GM18907 (cell line): ENCODE measurements around the gene PRSS23.

Experiments used
- ATAC-seq: cut with Tn5 transposase; IDR thresholded peaks from one replicate; pipeline ENCODE4 v1.9.1; 2021; ENCODE audit warnings: mild to moderate bottlenecking, moderate library complexity; ENCODE audit not compliant: unreplicated experiment

Gene PRSS23

GRCh38 chr11:86790195-86790725, 10.1 kb upstream of the PRSS23 start:
- ATAC-seq = no peak

DNA sequence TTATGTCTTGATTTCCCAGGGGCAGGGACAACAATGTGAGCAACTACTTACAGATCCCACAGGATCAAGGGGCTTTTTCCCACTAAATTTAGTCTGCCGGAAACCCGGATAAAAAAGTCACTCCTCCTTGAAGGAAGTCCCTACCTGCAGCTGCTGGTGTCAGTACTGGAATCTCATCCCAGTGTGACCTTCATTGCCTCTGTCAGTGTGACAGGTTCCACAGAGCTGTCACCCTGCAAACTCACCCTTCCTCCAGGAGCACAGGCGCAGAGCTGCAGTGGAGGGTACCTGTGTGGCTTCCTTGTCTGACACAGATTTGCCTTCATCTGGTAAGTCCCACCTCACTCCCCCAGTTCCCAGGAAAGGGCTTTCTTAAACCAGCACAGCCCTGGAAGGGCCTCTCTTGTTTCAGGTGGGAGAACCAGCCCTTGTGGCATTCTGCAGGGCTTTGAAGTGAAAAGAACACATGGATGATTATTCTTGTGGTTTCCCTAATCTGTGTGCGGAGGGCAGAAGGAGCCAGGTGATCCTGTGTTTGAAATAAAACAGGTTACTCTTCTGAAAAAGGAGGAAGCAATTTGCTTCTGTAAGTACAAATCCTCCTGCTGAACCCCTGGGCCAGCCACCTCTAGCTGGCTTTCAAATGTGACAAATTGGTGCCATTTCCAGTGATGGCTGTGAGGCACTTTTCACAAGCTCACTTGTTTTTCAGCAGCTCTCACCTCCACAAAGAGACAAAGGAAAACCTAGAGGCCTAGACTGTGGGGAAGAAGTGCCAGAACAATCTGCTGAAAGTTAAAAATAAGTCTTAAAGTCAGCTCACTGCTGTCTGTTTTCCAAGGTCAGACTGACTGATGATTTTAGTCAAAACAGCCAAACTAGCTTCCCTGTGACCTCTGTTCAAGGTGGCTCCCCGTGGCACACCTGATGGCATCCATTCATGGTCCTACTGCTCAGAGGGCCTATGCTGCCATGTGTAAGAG, 9.2 kb upstream of the PRSS23 start:
- no peak for ATAC-seq

- no peak for ATAC-seq
Measured at GRCh38 chr11:86792150-86792549, 8.2 kb upstream of the PRSS23 start.

DNA sequence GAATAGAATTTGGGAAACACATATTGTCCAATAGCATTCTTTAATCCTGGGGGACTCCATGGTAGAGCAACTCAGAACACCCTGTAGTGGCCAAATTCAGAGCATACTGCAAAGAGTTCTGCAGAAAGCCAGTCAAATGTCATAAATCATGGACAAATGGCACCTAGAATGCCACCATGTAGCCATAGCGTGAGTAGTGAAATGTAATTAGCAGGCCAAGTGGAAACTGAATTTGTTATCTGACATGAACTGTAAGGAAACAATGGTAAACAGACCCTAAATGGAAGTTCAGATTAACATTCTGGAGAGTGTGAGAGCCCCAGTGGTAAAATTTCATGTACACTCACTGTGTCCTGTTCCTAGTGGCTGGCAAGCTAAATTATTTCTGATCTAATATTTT, 7.0 kb upstream of the PRSS23 start:
- no peak for ATAC-seq

DNA sequence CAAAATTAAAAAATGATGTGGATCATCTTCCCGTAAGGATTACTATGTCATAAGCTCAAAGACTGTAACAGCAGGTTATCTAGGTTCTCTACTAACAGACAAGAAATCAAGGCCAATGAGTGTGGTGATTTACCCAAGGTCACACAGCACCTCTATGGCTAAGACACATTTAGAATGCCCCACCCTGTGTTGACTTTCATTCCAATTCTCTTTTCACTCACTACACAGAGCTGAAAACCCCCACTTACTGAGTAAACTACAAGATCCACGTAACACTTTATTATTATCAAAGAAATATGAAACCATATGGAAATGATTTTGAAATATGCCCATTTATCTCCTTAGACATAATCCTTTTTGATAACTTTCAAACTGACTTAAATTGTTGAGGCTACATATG, 4.8 kb upstream of the PRSS23 start:
- ATAC-seq = no peak

GRCh38 chr11:86795949-86796348, 4.4 kb upstream of the PRSS23 start:
- no peak for ATAC-seq

GRCh38 chr11:86797133-86797532, 3.2 kb upstream of the PRSS23 start:
- no peak for ATAC-seq

DNA sequence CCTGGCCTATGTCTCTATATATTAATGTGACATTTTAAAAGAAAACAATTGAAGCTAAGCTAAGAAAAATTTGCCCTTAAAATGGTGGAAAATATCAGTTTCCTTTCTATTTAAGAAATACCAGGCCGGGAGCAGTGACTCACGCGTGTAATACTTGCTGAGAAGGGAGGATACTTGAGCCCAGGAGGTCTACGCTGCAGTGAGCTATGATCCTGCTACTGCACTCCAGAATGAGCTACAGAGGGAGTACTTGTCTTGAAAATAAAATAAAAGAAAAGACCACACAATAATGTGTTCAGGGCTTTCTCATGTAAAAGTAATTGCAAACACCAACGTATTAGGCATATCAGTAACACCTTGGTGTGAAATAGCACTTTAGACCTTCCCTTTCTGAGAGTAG, 1.4 kb upstream of the PRSS23 start:
- no peak for ATAC-seq

- ATAC-seq = no peak
Measured at GRCh38 chr11:86799680-86800075, 664 bp upstream of the PRSS23 start.

DNA sequence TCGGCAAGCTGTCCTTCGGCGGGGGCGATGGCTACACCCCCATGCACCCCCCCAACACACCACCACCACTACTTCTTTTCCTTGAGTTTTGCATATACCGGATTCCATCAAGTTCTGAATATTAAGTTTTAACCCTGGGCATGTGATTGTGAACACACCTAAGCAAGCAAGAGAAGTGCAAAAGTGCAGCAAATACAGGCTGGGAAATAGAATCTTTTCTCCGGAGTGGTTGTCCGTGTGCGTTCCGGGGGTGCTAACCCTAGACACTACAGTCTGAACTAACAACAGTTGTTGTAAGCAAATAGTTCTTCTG, 574 bp downstream of the PRSS23 start:
- no peak for ATAC-seq

- no peak for ATAC-seq
Measured at GRCh38 chr11:86801364-86801763, 1.0 kb downstream of the PRSS23 start.

- no peak for ATAC-seq
Measured at GRCh38 chr11:86802146-86802545, 1.8 kb downstream of the PRSS23 start.

- ATAC-seq = peak; percentile 52
Measured at GRCh38 chr11:86802601-86803051, 2.3 kb downstream of the PRSS23 start.

DNA sequence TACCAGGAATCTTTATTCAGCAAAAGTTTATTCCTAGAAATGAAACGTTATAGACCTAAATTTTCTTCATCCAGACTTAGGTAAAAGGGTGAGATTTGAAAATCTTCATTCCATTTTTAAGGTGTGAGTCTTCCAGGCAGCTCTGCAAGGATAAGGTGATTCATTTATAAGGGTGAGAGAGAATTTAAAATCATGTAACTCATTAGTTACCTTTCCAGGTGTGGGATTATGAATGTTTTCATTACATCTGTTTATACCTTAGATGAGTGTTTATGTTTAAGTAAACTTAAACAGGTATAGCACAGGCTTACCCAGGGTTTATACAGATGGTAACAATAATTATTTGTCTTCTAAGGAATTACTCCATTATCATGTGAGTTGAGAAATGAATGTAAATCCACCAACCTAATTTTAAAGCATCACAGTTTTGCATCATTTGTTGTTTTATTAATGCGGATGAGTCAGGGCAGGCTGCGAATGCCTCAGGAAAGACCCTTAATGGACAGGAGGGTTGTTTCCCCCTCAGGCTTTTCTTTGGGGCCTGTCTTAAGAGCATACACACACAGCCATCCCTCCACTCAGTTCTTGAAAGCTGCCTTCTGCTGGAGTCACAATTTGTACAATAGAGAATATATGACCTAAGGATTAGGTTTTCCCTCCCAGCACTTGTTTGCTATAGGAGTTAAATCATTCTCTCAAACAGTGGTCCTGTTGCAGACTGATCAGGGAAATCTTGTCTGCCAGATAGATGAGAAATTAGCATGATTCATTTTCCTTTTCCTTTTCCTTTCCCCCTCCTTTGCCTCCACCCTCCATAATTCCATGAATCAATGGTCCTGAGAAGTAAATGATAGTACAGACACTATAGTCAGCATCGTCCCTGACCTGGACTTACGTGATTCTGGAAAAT, 3.0 kb downstream of the PRSS23 start:
- no peak for ATAC-seq

- ATAC-seq = no peak
Measured at GRCh38 chr11:86804951-86805350, 4.6 kb downstream of the PRSS23 start.

DNA sequence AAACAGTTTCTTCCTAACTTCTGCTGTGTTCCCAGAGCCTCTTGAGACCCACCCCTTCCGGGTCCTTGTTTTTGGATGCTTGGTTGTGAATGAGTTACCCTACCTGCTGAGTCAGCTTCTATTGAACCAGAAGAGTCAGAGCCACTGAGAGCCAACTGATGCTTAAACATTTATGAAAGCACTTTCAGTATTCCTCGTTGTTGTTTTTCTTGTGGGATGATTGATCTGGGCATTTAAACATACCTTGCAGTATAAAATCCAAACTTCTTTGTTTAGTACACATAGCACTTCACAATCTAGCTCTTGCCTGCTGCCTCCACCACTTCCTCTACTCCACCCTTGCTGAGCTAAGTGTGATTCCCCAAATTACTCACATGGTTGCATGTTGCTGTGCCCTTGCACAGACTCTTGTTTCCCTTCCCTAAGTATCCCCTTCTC, 5.5 kb downstream of the PRSS23 start:
- peak; percentile 93 for ATAC-seq

DNA sequence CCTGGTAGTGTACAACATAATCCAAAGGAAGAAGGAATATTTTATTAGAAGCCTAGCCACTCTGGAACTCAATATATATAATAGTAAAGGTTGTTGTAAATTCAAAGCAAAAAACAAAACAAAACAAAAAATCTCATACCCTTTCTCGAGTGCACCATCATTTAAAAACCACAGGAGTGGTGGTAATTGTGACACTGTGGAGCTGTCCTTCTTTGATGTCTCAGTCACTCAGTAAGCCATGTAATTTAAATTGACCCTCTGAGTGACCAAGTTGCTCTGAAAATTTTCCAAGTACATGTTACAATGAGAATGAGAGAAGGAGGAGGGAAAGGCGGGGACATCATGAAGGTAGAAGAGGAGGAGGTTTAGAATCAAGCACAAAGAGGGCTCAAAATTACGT, 6.6 kb downstream of the PRSS23 start:
- no peak for ATAC-seq

DNA sequence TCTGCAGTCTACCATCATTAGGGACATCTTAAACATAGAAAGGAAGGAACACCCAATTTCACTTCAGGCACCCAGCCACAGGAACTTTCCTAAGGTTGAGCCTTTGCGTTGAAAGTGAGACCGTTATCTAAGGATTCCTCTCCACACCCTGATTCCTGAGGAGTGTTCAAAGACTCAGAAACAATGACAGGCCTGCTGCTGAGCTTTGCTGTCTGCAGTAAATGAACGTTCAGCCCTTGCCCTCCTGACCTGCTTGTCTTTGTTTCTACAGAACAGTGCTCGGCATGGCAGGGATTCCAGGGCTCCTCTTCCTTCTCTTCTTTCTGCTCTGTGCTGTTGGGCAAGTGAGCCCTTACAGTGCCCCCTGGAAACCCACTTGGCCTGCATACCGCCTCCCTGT, 7.0 kb downstream of the PRSS23 start:
- no peak for ATAC-seq

DNA sequence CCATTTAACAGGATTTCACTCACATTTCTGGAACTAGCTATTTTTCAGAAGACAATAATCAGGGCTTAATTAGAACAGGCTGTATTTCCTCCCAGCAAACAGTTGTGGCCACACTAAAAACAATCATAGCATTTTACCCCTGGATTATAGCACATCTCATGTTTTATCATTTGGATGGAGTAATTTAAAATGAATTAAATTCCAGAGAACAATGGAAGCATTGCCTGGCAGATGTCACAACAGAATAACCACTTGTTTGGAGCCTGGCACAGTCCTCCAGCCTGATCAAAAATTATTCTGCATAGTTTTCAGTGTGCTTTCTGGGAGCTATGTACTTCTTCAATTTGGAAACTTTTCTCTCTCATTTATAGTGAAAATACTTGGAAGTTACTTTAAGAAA, 9.2 kb downstream of the PRSS23 start:
- ATAC-seq = no peak

GRCh38 chr11:86810288-86810687, 9.9 kb downstream of the PRSS23 start:
- ATAC-seq = no peak

DNA sequence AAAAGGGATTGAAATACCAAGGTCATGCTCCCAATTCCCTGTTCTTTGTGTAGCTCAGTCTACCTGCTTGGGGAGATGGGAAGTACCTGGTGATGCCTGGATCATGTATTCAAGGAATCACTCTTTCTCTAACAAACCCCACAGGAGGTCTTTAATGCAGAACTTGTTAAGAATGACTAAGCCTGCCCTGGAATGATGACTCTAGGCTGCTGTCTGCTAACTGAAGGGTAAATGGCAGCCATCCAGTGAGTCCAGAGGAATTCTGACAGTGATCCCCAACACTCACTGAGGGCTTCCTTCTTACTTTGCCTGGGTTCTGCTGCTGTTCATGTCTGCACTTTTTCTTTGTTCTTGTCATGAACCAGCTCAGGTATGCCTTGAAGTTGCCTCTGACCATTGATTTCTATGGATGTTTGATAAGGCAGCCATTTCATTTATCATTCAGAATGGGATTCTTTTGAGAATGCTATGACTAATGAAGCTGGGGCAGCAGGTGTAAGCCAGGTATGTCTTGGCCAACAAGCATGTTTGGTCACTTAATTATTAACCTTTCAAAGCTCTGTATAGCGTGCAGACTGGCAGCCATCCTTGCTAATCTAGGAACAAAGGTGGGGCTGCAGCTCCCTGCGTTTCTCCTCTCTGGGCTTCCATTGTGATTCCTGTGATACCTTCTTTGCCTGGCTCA, 11.4 kb downstream of the PRSS23 start:
- no peak for ATAC-seq
